Neural cell (in vitro differentiated cells): ENCODE measurements around the gene FKBP1B. TPM values are rescaled to one million over a fixed set of nuclear protein-coding genes. Genes with fewer than 3 reads are reported as not detected.

ENCODE experiments used
- H2AFZ ChIP-seq: fragments of 200-600, 300-800 bp; sonication (generic), shearing (Covaris generic); 2 replicates; pipeline ENCODE4 v1.6.0; 2014; ENCODE audit warnings: low read depth, mild to moderate bottlenecking, antibody characterized with exemption, low read length, moderate library complexity
- H3F3A ChIP-seq: fragments of 200-600 bp; shearing (Covaris generic); 2 replicates; pipeline ENCODE4 v1.6.1; 2016; ENCODE audit warnings: mild to moderate bottlenecking, moderate library complexity, mixed read lengths, antibody characterized with exemption, low read length; ENCODE audit not compliant: insufficient read depth, poor library complexity, severe bottlenecking
- H3K27ac ChIP-seq: fragments of 200-600, 300-800 bp; sonication (generic), shearing (Covaris generic); 2 replicates; pipeline ENCODE4 v1.5.1; 2014; ENCODE audit warnings: mild to moderate bottlenecking, low read length, moderate library complexity
- H3K27me3 ChIP-seq: fragments of 300-800, 200-600 bp; sonication (generic), shearing (Covaris generic); 2 replicates; pipeline ENCODE4 v1.6.0; 2014; ENCODE audit warnings: mild to moderate bottlenecking, low read depth, low read length, moderate library complexity; ENCODE audit not compliant: insufficient read depth
- H3K36me3 ChIP-seq: fragments of 300-800, 200-600 bp; sonication (generic), shearing (Covaris generic); 2 replicates; pipeline ENCODE4 v1.5.1; 2014; ENCODE audit warnings: mild to moderate bottlenecking, antibody characterized with exemption, low read length, moderate library complexity; ENCODE audit not compliant: insufficient read depth
- H3K4me2 ChIP-seq: fragments of 300-800, 200-600 bp; sonication (generic), shearing (Covaris generic); 2 replicates; pipeline ENCODE4 v1.6.0; 2014; ENCODE audit warnings: mild to moderate bottlenecking, low read length
- H3K4me3 ChIP-seq: fragments of 300-800, 200-600 bp; sonication (generic), shearing (Covaris generic); 2 replicates; pipeline ENCODE4 v1.5.1; 2014; ENCODE audit warnings: mild to moderate bottlenecking, low read length, moderate library complexity
- H3K79me2 ChIP-seq: fragments of 200-600 bp; shearing (Covaris generic); replicated peaks from 2 replicates; pipeline ENCODE4 v1.6.0; 2014; ENCODE audit warnings: mild to moderate bottlenecking, low read length, moderate library complexity; ENCODE audit not compliant: insufficient read depth
- H3K9ac ChIP-seq: fragments of 300-800, 200-600 bp; sonication (generic), shearing (Covaris generic); 2 replicates; pipeline ENCODE4 v1.6.1; 2016; ENCODE audit warnings: mild to moderate bottlenecking, low read length, mixed read lengths
- H3K9me2 ChIP-seq: fragments of 200-600 bp; shearing (Covaris generic); 2 replicates; pipeline ENCODE4 v1.6.1; 2016; ENCODE audit warnings: mild to moderate bottlenecking, low read length, mixed read lengths; ENCODE audit not compliant: insufficient read depth
- H3K9me3 ChIP-seq: fragments of 200-600, 300-800 bp; sonication (generic), shearing (Covaris generic); 2 replicates; pipeline ENCODE4 v1.6.1; 2016; ENCODE audit warnings: mild to moderate bottlenecking, mixed run types, low read length, moderate library complexity, mixed read lengths
- H4K20me1 ChIP-seq: fragments of 200-600 bp; shearing (Covaris generic); 2 replicates; pipeline ENCODE4 v1.6.1; 2016; ENCODE audit warnings: mild to moderate bottlenecking, mixed run types; ENCODE audit not compliant: insufficient read depth
- EP300 ChIP-seq: fragments of 450-650 bp; conservative IDR thresholded peaks from 2 replicates; pipeline ENCODE4 v1.6.1; 2014; ENCODE audit warnings: antibody characterized with exemption, mild to moderate bottlenecking, moderate library complexity; ENCODE audit not compliant: poor library complexity, severe bottlenecking
- EZH2 ChIP-seq: fragments of 200-600, 300-800 bp; shearing (Covaris generic), sonication (generic); IDR thresholded peaks from 2 replicates; pipeline ENCODE4 v1.6.1; 2014; ENCODE audit warnings: antibody characterized with exemption, low read length, borderline replicate concordance, mild to moderate bottlenecking; ENCODE audit not compliant: insufficient read depth, poor library complexity, severe bottlenecking
- MXI1 ChIP-seq: fragments of 450-650 bp; conservative IDR thresholded peaks from 2 replicates; pipeline ENCODE4 v1.6.1; 2014; ENCODE audit warnings: antibody characterized with exemption, mild to moderate bottlenecking; ENCODE audit not compliant: poor library complexity, severe bottlenecking
- POLR2AphosphoS5 ChIP-seq: IDR thresholded peaks from 2 replicates; pipeline ENCODE4 v1.6.1; 2012
- RAD21 ChIP-seq: fragments of 450-650 bp; conservative IDR thresholded peaks from 2 replicates; pipeline ENCODE4 v1.6.1; 2014; ENCODE audit warnings: antibody characterized with exemption, mild to moderate bottlenecking, moderate library complexity
- SMC3 ChIP-seq: fragments of 450-650 bp; conservative IDR thresholded peaks from 2 replicates; pipeline ENCODE4 v1.6.1; 2014; ENCODE audit warnings: antibody characterized with exemption, mild to moderate bottlenecking, moderate library complexity; ENCODE audit not compliant: poor library complexity
- TAF1 ChIP-seq: IDR thresholded peaks from 2 replicates; pipeline ENCODE4 v1.6.1; 2012; ENCODE audit warnings: low read depth
- polyA plus RNA-seq: library from polyadenylated mRNA; depleted of rRNA; stranded (reverse); fragments of >200 nt; gene quantifications from 2 replicates; pipeline ENCODE4 v1.2.3, GENCODE V29; 2014
- TF ChIP-seq, protein P1 (sequence below): IDR thresholded peaks from 2 replicates; pipeline ENCODE4 v1.6.1; 2012; ENCODE audit warnings: borderline replicate concordance
- TF ChIP-seq, protein P2 (sequence below): fragments of 450-650 bp; IDR thresholded peaks from 2 replicates; pipeline ENCODE4 v1.5.1; 2014; ENCODE audit warnings: antibody characterized with exemption, mild to moderate bottlenecking, moderate library complexity; ENCODE audit not compliant: poor library complexity, severe bottlenecking

FKBP1B gene
- polyA plus RNA-seq, 1 donor from 2014 or later, result 154 TPM

DNA sequence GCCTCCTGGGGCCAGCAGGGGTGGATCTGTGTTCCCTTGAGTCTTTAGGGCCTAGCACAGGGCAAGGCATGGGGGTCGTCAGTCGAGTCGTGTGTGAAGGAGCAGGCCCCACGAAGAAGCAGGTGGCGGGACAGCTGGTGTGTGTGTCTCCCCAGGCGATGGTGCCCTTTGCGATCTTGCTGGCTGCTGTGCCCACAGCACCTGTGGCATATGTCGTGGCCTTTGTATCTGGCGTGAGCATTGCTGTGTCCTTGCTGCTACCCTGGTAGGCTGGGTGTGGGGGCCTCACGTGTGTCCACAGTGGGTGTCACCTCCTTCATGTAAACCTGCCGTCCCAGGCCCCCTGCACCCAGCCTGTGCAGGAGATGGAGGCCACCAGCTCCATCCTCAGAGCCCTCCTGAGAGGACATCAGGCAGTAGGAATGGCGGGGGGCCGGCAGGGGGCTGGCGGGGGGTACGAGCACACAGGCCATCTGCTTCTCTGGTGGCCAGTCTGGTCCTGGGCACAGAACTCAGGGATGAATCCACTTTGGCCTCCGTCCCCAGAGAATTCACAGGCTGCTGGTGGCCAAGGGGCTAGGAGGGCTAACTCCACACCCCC, 26.5 kb upstream of the FKBP1B start:
- no peak overlapping the region for H3K9ac ChIP-seq
- no peaks in the 10 kb centered on the region for H3K9me3 ChIP-seq
- no peaks in the 10 kb centered on the region for H3K36me3 ChIP-seq
- H3K4me3 ChIP-seq, result no peak overlapping the region
- TF ChIP-seq MXI1 (no peak), RAD21 (no peak), SMC3 (no peak), POLR2AphosphoS5 (no peak), TAF1 (no peak), EZH2 (no peak), EP300 (no peak)
- TF ChIP-seq, protein P1, sequence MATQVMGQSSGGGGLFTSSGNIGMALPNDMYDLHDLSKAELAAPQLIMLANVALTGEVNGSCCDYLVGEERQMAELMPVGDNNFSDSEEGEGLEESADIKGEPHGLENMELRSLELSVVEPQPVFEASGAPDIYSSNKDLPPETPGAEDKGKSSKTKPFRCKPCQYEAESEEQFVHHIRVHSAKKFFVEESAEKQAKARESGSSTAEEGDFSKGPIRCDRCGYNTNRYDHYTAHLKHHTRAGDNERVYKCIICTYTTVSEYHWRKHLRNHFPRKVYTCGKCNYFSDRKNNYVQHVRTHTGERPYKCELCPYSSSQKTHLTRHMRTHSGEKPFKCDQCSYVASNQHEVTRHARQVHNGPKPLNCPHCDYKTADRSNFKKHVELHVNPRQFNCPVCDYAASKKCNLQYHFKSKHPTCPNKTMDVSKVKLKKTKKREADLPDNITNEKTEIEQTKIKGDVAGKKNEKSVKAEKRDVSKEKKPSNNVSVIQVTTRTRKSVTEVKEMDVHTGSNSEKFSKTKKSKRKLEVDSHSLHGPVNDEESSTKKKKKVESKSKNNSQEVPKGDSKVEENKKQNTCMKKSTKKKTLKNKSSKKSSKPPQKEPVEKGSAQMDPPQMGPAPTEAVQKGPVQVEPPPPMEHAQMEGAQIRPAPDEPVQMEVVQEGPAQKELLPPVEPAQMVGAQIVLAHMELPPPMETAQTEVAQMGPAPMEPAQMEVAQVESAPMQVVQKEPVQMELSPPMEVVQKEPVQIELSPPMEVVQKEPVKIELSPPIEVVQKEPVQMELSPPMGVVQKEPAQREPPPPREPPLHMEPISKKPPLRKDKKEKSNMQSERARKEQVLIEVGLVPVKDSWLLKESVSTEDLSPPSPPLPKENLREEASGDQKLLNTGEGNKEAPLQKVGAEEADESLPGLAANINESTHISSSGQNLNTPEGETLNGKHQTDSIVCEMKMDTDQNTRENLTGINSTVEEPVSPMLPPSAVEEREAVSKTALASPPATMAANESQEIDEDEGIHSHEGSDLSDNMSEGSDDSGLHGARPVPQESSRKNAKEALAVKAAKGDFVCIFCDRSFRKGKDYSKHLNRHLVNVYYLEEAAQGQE, result no peak
- TF ChIP-seq, protein P2, sequence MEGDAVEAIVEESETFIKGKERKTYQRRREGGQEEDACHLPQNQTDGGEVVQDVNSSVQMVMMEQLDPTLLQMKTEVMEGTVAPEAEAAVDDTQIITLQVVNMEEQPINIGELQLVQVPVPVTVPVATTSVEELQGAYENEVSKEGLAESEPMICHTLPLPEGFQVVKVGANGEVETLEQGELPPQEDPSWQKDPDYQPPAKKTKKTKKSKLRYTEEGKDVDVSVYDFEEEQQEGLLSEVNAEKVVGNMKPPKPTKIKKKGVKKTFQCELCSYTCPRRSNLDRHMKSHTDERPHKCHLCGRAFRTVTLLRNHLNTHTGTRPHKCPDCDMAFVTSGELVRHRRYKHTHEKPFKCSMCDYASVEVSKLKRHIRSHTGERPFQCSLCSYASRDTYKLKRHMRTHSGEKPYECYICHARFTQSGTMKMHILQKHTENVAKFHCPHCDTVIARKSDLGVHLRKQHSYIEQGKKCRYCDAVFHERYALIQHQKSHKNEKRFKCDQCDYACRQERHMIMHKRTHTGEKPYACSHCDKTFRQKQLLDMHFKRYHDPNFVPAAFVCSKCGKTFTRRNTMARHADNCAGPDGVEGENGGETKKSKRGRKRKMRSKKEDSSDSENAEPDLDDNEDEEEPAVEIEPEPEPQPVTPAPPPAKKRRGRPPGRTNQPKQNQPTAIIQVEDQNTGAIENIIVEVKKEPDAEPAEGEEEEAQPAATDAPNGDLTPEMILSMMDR, result no peak
- no peaks in the 10 kb centered on the region for H3F3A ChIP-seq
- H2AFZ ChIP-seq, result no peak overlapping the region
- no peak overlapping the region for H3K4me2 ChIP-seq
- no peak overlapping the region for H3K27ac ChIP-seq
- H3K79me2 ChIP-seq, result no peaks in the 10 kb centered on the region
- no peaks in the 10 kb centered on the region for H3K27me3 ChIP-seq
- H4K20me1 ChIP-seq, result no peaks in the 10 kb centered on the region
- H3K9me2 ChIP-seq, result no peaks in the 10 kb centered on the region

DNA sequence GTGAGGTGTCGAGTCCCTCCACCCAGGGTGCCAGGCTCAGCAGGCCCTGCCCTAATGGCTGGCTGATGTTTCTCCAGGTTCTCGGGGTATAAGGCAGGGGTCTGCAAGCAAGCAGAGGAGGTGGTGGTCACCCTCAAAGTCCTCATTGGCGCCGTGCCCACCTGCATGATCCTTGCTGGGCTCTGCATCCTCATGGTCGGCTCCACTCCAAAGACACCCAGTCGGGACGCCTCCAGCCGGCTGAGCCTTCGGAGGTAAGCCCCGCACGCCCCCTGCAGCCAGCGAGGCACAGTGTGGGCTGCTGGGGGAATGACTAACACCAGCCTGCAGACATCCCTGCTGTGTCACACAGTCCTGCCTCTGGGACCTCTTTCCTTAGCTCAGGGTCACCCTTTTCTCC, 25.5 kb upstream of the FKBP1B start:
- Histone ChIP-seq H3K9me3 (no peaks in the 10 kb centered on the region), H4K20me1 (no peaks in the 10 kb centered on the region), H3K27ac (no peak overlapping the region), H3F3A (no peaks in the 10 kb centered on the region), H3K9me2 (no peaks in the 10 kb centered on the region), H3K4me2 (no peak overlapping the region), H2AFZ (no peak overlapping the region), H3K27me3 (no peaks in the 10 kb centered on the region), H3K79me2 (no peaks in the 10 kb centered on the region), H3K36me3 (no peaks in the 10 kb centered on the region), H3K9ac (no peak overlapping the region), H3K4me3 (no peak overlapping the region)
- TF ChIP-seq EZH2 (no peak), RAD21 (no peak), SMC3 (no peak), POLR2AphosphoS5 (no peak), TAF1 (no peak), EP300 (no peak), MXI1 (no peak)
- TF ChIP-seq, protein P1, result no peak
- TF ChIP-seq, protein P2, result no peak
